ENCODE results near the gene ATP1A1.

ATP1A1 gene

DNA sequence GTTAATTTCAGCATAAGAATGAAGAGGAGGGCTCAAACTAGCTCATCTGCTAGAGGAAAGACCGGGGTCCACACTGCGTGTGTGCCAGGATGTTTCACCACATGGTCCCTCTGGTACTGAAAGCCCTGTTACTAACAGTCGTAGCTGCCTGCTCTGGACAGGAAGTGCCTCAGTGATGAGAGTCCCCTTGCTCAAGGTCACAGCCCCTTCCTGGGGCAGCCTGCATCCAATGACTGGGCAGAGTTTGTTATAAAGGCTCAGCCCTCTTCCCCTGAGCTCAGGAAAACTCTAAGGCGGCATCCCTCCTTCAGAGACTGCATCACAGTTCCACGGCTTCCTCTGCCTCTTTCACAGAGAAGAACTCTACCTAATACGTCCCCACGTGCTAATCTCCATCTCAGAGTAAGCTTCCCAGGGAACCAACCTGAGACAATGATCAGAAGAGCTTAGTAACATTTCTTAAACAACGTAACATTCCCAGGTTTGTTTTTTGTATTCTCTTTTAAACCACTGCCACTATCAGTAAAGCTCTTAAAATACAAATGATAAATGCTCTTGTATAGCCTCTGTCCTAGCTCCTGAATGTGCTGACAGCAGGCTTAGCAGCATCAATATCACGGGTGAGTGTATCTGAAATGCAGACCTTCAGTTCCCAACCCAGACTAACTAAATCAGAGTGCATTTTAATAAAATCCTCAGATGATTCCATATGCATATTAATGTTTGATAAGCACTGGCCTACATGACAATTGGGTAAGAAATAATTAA is 38.0 kb upstream of the ATP1A1 start:
- H3K27ac ChIP-seq, result no peak overlapping the region
- TF ChIP-seq, protein P1, sequence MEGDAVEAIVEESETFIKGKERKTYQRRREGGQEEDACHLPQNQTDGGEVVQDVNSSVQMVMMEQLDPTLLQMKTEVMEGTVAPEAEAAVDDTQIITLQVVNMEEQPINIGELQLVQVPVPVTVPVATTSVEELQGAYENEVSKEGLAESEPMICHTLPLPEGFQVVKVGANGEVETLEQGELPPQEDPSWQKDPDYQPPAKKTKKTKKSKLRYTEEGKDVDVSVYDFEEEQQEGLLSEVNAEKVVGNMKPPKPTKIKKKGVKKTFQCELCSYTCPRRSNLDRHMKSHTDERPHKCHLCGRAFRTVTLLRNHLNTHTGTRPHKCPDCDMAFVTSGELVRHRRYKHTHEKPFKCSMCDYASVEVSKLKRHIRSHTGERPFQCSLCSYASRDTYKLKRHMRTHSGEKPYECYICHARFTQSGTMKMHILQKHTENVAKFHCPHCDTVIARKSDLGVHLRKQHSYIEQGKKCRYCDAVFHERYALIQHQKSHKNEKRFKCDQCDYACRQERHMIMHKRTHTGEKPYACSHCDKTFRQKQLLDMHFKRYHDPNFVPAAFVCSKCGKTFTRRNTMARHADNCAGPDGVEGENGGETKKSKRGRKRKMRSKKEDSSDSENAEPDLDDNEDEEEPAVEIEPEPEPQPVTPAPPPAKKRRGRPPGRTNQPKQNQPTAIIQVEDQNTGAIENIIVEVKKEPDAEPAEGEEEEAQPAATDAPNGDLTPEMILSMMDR (conservative IDR thresholded peaks at IDR 0.05), result no peak

DNA sequence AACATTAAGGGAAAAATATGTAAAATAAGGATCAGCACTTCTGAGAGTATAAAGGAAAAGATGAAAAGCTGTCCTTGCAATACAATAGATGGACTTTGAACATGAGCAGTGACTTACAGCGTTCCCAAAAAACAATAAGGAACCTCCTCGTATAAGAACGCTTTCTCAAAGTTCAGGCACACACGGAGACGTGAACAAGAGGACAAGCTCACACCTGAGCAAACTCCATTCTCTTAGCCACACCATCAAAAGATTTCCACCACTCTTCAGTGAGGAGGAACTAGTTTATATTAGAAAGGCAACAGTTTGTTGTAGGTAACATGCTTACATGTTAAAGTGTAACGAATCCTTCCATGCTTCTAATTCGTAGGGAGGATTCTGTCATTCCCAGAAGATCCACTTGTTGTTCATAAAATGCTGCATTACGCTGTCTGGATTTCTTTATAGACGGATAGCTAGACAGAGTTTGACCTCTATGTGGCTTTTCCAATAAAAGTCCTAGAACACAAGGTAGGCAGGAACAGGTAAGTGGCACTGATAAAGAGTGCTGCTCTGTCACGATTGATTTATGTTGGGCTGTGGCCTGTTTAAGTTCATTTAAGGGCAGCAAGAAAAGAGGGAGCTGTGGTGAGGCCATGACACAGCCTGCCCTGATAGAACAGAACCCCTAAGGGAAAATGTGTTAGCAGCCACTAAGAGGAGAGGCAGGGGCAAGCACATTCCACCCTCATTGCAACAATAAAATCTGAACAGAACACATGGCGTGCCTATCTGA is 37.0 kb upstream of the ATP1A1 start:
- TF ChIP-seq, protein P1 (conservative IDR thresholded peaks at IDR 0.05), result no peak
- no peak overlapping the region for H3K27ac ChIP-seq

DNA sequence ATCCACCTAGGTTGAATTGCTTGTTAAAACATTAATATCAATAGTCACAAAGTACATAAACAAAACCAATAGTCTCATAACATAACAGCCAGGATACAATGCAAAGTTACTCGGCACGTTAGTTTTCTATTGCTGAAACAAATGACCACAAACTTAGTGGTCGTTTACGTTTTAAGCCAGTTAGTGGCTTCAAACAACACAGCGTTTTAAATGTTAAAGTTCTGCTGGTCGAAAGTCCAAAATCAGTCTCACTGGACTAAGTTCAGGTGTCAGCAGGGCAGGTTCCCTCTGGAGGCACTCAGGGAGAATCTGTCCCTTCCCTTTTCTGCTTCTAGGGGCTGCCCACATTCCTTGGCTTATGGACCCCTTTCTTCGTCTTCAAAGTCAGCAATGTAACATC is 35.6 kb upstream of the ATP1A1 start:
- H3K27ac ChIP-seq, result no peak overlapping the region
- TF ChIP-seq, protein P1 (conservative IDR thresholded peaks at IDR 0.05), result no peak

DNA sequence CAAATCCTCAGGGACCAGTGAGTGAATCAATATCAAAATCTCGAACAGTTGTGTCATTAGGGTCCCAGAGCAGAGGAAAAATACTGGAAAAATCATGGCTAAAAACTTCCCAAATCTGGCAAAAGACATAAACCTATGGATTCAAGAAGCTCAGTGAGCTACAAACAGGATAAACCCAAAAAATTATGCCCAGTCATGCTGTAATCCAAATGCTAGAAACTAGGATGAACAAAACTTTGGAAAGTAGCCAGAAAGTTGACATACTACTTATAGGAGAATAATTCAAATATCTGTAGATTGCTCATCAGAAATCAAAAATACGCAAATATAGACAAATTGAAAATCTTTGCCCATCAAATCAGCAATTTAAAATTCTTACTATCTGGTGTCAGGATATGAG is 34.6 kb upstream of the ATP1A1 start:
- no peak overlapping the region for H3K27ac ChIP-seq
- TF ChIP-seq, protein P1 (conservative IDR thresholded peaks at IDR 0.05), result no peak

DNA sequence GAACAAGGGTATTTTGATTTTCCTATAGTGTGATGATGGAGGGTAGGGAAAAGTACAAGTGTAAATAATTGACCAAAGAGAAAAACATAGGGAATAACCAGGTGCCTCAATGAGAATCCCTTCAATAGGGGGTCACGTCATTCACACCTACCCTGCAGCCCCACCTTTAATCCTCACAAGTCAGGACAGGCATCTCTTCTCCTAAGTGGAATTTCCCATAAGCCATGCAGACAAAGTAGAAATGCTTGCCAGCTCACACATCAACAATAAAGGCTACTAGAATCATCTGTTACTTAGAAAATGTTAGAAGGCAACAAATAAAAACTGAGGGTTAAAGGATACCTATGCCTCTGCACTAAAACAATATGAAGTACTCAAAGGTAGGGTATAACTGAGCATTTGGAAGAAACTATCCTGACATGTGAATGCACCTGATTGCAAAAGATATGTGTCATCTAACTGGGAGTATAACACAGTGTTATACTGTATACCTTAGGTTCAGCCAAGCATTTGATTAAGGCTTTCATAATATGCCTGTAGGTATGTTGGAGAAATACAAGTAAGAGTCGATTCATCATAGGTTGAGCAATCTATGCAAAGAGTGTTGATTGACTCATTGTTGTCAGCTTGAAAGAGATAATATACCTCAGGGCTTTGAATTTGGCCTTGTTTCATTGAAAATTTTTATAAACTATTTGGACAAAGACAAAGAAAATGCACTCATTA is 32.4 kb upstream of the ATP1A1 start:
- TF ChIP-seq, protein P1 (conservative IDR thresholded peaks at IDR 0.05), result no peak
- H3K27ac ChIP-seq, result no peak overlapping the region

DNA sequence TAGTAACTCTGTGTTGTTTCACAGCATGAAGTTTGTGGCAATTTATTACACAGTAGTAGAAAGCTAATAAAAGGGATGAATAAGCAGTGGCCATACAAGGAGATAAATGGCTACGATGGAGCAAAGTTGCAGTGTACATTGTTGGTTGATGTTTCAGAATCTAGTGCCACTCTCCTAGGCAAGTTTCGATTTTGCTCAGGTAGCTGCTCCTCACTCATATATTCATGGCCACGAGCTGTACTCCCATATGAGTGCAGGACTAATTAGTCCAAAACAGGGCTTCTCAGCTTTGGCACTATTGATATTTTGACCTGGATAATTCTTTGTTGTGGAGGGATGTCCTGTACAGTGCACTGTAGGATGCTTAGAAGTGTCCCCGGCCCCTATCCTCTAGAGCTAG is 30.0 kb upstream of the ATP1A1 start:
- H3K27ac ChIP-seq, result no peak overlapping the region
- TF ChIP-seq, protein P1 (conservative IDR thresholded peaks at IDR 0.05), result no peak

DNA sequence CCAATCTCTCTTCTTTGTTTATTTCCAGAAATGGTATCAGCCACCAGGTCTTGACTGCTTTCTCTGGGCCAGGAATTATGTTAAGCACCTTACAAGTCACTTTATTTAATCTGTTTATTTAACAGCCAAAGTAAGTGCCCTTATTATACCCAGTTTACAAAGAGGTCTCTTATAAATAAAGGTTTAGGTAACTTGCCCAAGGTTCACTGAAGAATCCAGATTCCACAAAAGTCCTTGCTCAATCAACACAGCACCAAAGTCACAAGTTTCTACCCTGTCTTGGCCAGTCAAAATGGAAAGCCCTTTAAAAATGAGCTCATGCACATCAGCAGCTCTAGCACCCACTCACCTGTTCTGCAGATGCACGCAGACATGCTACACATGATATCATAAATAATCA is 28.0 kb upstream of the ATP1A1 start:
- H3K27ac ChIP-seq, result no peak overlapping the region
- TF ChIP-seq, protein P1 (conservative IDR thresholded peaks at IDR 0.05), result no peak

Data from VCaP (cell line).